T-cell (primary cell): ENCODE data around the gene CELA1. TPM values are rescaled to one million over a fixed set of nuclear protein-coding genes. Genes with fewer than 3 reads are reported as not detected.

ENCODE experiments used
- ATAC-seq, 4 experiments: fragments of 200-7000 bp in 3 of 4; fragments of 150-1000 bp in 1 of 4; cut with Tn5 transposase; replicated peaks in 1 of 4; 1 replicate in 3 of 4; 2 replicates in 1 of 4; pipeline ENCODE4 v1.10.0; 2021; ENCODE audit warnings: moderate library complexity in 3 of 4, mild to moderate bottlenecking in 2 of 4, moderate number of reproducible peaks in 1 of 4
- CTCF ChIA-PET, 2 donors: fragments of 300-600 bp; sonication (Branson Sonifier 250); formaldehyde crosslinking; loops; one replicate each; lab custom pipeline; 2022; ENCODE audit warnings: antibody characterized with exemption in 2 of 2; lab: Charles Lee
- POLR2A ChIA-PET, 2 donors: fragments of 300-600 bp; sonication (Branson Sonifier 250); formaldehyde crosslinking; loops; one replicate each; lab custom pipeline; 2022; ENCODE audit warnings: antibody characterized with exemption in 2 of 2; lab: Charles Lee
- DNase-seq, 35 experiments: peaks; one replicate each; pipeline versions ENCODE4 v3.0.0 to v3.0.0-alpha.2; 2013 to 2023
- H3K27ac ChIP-seq: one replicate; pipeline ENCODE4 v1.5.1; 2013; ENCODE audit warnings: low read length
- H3K27me3 ChIP-seq, 2 experiments: replicated peaks in 1 of 2; 1 replicate in 1 of 2; 2 replicates in 1 of 2; pipeline versions ENCODE4 v1.6.1 to v1.7.0; 2013; ENCODE audit warnings: low read length in 1 of 2, mixed read lengths in 1 of 2; ENCODE audit not compliant: control insufficient read depth in 2 of 2, insufficient read depth in 2 of 2; ENCODE audit errors: extremely low read depth in 1 of 2
- H3K36me3 ChIP-seq, 2 donors: 1 replicate in 1 of 2; 2 replicates in 1 of 2; pipeline versions ENCODE4 v1.6.1 to v1.7.0; 2013; ENCODE audit warnings: low read length in 1 of 2; ENCODE audit not compliant: control insufficient read depth in 2 of 2, insufficient read depth in 1 of 2; ENCODE audit errors: extremely low read depth in 1 of 2
- H3K4me1 ChIP-seq, 2 experiments: 1 replicate in 1 of 2; 2 replicates in 1 of 2; pipeline versions ENCODE4 v1.6.1 to v1.7.0; 2013; ENCODE audit warnings: low read length in 2 of 2, mixed read lengths in 1 of 2; ENCODE audit not compliant: insufficient read depth in 2 of 2, control insufficient read depth in 1 of 2; ENCODE audit errors: extremely low read depth in 1 of 2
- H3K4me3 ChIP-seq, 2 donors: 1 replicate in 1 of 2; 2 replicates in 1 of 2; pipeline versions ENCODE4 v1.5.1 to v1.7.0; 2013; ENCODE audit warnings: mild to moderate bottlenecking in 2 of 2, low read length in 1 of 2, moderate library complexity in 1 of 2; ENCODE audit not compliant: control insufficient read depth in 1 of 2; ENCODE audit errors: extremely low read depth in 1 of 2
- H3K9me3 ChIP-seq: 2 replicates; pipeline ENCODE4 v1.7.0; 2013
- H3K27ac Mint-ChIP-seq, 2 donors: one replicate each; pipeline ENCODE4 v1.8.0; 2020 to 2021; ENCODE audit warnings: mild to moderate bottlenecking in 2 of 2, mixed read lengths in 2 of 2
- H3K27me3 Mint-ChIP-seq, 2 donors: one replicate each; pipeline ENCODE4 v1.8.0; 2021 to 2022; ENCODE audit warnings: mixed read lengths in 2 of 2
- H3K36me3 Mint-ChIP-seq: one replicate; pipeline ENCODE4 v1.8.0; 2021; ENCODE audit warnings: mixed read lengths
- H3K4me1 Mint-ChIP-seq, 3 donors: one replicate each; pipeline ENCODE4 v1.8.0; 2020 to 2022; ENCODE audit warnings: mixed read lengths in 3 of 3, mild to moderate bottlenecking in 1 of 3
- H3K4me3 Mint-ChIP-seq, 3 donors: one replicate each; pipeline ENCODE4 v1.8.0; 2020 to 2022; ENCODE audit warnings: mild to moderate bottlenecking in 3 of 3, mixed read lengths in 3 of 3, moderate library complexity in 3 of 3
- H3K9me3 Mint-ChIP-seq, 3 donors: one replicate each; pipeline ENCODE4 v1.8.0; 2020 to 2022; ENCODE audit warnings: mixed read lengths in 3 of 3
- WGBS: methylation state at CpG from one replicate; pipeline ENCODE4 v1.1.5; 2013; ENCODE audit warnings: missing lambda C conversion rate; ENCODE audit not compliant: insufficient coverage; 5-methylcytosine and 5-hydroxymethylcytosine counted together
- total RNA-seq, 35 experiments: library from RNA in 6 of 35; stranded (reverse) in 6 of 35; fragments of 120-200 nt in 1 of 35; gene quantifications; one replicate each; pipeline versions ENCODE4 v1.2.1 to v1.2.4 and lab custom pipeline; 2013 to 2026

Gene CELA1
- total RNA-seq, 5 donors from 2014 or later (not counting 1 experiment from before 2014, with no cell fraction given), result 0.47 to 3.5 (median 0.88) TPM

DNA sequence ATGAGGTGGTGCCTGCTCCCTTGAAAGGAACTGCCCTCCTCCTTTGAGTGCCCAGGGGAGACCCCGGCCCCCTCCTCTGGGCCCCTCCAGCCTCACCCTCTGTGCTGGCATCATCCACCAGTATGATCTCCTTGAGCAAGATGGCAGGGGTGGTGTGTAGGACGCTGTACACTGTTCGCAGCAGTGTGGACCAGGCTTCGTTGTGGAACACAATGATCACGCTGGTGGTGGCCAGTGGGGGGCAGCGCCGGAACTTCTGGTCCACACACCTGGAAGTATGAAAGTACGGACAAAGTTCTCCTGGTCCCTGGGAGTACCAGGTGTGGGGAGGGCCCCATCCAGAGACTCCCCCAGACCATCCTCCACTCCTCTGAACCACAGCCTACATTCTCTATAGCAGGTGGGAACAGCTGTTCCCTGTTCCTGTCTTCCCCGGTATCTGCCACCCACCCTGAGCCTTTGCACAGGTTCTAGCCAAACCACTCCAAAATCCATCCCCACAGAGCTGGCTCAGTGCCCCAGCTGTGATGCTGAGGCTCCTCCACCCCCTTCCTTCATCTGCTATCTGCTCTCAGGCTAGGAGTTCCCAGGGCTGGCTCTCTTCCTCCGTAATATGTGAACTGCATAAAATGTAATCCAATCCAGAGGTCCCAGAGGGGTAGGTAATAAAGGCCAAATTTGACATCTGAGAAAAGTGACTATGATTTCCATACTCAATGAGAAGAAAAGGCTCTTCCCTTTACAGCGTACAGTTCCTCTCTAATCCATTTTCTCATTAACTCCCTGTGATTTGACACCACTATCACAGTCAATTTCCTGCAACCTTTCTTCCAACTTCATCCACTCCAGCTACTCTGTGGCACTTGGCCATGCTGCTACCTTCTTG, 30.9 kb upstream of the CELA1 start:
- 90% methylated on average over 4 of the region's 11 CpGs for WGBS
- ATAC-seq, result no peak
- CTCF ChIA-PET, result no interaction called here

DNA sequence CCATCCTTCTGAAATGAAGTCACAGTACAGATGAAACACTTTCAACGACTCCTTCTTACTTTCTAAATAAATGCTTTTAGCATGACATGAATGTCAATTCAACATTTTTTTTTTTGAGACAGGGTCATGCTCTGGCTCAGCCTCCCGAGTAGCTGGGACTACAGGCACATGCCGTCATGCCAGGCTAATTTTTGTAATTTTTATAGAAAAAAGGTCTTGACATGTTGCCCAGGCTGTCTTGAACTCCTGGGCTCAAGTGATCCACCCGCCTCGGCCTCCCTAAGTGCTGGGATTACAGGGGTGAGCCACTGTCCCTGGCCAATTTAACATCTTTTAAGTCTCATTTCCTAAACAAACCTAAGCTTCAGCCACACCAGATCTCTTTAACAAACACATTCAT, 28.4 kb upstream of the CELA1 start:
- H3K36me3 Mint-ChIP-seq, result peaks cover 55% of the 10 kb centered on the region
- peaks cover 4 to 26% of the 10 kb centered on the region in 2 experiments for H3K4me1 ChIP-seq
- H3K27me3 Mint-ChIP-seq, result no peaks in the 10 kb centered on the region
- H3K4me3 Mint-ChIP-seq, result no peak overlapping the region
- H3K4me1 Mint-ChIP-seq, result peaks cover 26 to 42% (median 38%) of the 10 kb centered on the region in 3 donors
- DNase-seq (no peak), ATAC-seq (no peak)
- peak overlapping the region in 1 of 2 donors; percentile 68 for H3K27ac Mint-ChIP-seq
- no peak overlapping the region for H3K27ac ChIP-seq
- 84% methylated on average over 5 of the region's 5 CpGs for whole genome bisulfite sequencing
- no peaks in the 10 kb centered on the region for H3K9me3 Mint-ChIP-seq
- no peak overlapping the region for H3K4me3 ChIP-seq
- no peaks in the 10 kb centered on the region for H3K9me3 ChIP-seq
- peaks cover 0 to 4% of the 10 kb centered on the region in 2 experiments for H3K27me3 ChIP-seq
- ChIA-PET CTCF (interaction anchor here in 1 of 2 donors (0.6 kb wide), 1 partner anchor 25 kb away, joined by 3 read pairs; no protein-coding TSS in a partner anchor), POLR2A (no interaction called here)
- H3K36me3 ChIP-seq, result peaks cover 12 to 33% of the 10 kb centered on the region in 2 donors

More for the DNA sequence above, 30.9 kb upstream of the CELA1 start:
- Mint-ChIP-seq H3K4me1 (peaks cover 14 to 35% (median 28%) of the 10 kb centered on the region in 3 donors), H3K27me3 (no peaks in the 10 kb centered on the region), H3K4me3 (no peak overlapping the region), H3K36me3 (peaks cover 69% of the 10 kb centered on the region), H3K27ac (no peak overlapping the region), H3K9me3 (no peaks in the 10 kb centered on the region)
- no peak for DNase-seq
- peaks cover 12 to 44% of the 10 kb centered on the region in 2 donors for H3K36me3 ChIP-seq
- H3K9me3 ChIP-seq, result no peaks in the 10 kb centered on the region
- H3K27ac ChIP-seq, result no peak overlapping the region
- POLR2A ChIA-PET, result no interaction called here
- H3K27me3 ChIP-seq, result peaks cover 0 to 4% of the 10 kb centered on the region in 2 experiments
- H3K4me1 ChIP-seq, result peaks cover 9 to 18% of the 10 kb centered on the region in 2 experiments
- no peak overlapping the region for H3K4me3 ChIP-seq

DNA sequence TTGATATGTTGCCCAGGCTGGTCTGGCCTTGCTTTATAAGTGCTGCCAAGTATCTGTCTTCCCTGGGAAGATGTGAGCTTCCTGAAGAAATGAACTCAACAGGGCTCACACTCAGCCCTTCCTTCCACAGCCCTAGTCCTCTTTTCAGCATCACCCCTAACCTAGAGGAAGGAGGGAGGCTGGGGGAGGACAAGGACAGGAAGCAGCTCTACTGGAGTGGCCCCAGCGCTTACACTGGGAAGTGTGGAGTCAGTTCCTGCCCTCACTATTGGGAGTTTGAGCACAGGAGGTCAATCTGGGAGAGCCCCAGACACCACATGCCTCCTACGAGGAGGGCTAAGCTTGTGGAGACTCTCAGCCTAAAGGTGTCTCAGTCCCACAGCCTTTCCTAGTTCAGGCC, 27.9 kb upstream of the CELA1 start:
- H3K36me3 Mint-ChIP-seq, result peaks cover 51% of the 10 kb centered on the region
- Histone ChIP-seq H3K9me3 (no peaks in the 10 kb centered on the region), H3K4me1 (peaks cover 9 to 29% of the 10 kb centered on the region in 2 experiments), H3K4me3 (no peak overlapping the region), H3K36me3 (peaks cover 10 to 28% of the 10 kb centered on the region in 2 donors), H3K27me3 (peaks cover 0 to 4% of the 10 kb centered on the region in 2 experiments), H3K27ac (no peak overlapping the region)
- 100% methylated on average over 1 of the region's 2 CpGs for WGBS
- peaks cover 31 to 47% (median 43%) of the 10 kb centered on the region in 3 donors for H3K4me1 Mint-ChIP-seq
- H3K27me3 Mint-ChIP-seq, result no peaks in the 10 kb centered on the region
- ATAC-seq (no peak), DNase-seq (no peak)
- ChIA-PET POLR2A (no interaction called here), CTCF (no interaction called here)
- no peaks in the 10 kb centered on the region for H3K9me3 Mint-ChIP-seq
- H3K27ac Mint-ChIP-seq, result no peak overlapping the region
- no peak overlapping the region for H3K4me3 Mint-ChIP-seq

DNA sequence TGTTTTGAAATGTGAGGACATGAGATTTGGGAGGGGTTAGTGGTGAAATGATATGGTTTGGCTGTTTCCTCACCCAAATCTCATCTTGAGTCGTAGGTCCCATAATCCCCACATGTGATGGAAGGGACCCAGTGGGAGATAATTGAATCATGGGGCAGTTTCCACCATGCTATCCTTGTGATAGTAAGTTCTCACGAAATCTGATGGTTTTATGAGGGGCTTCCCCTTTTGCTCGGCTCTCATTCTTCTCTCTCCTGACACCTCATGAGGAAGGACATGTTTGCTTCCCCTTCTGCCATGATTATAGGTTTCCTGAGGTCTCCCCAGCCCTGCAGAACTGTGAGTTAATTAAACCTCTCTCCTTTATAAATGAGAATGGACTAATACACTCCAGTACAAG, 26.7 kb upstream of the CELA1 start:
- H3K4me1 Mint-ChIP-seq, result peaks cover 43 to 55% (median 52%) of the 10 kb centered on the region in 3 donors

DNA sequence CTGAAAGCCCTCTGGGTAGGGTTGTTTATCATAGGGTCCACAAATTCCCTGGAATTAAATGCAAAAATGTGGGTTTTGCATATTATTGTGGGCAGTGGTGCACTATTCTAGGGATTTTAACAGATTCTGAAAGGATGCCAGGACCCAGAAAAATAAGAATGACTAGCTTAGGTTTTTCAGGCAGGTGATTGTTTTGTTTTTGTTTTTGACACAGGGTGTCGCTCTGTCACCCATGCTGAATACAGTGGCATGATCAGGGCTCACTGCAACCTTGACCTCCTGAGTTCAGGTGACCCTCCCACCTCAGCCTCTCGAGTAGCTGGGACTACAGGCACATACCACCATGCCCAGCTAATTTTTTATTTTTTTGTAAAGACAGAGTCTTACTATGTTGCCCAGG, 25.5 kb upstream of the CELA1 start:
- Mint-ChIP-seq H3K4me1 (peaks cover 46 to 64% (median 57%) of the 10 kb centered on the region in 3 donors), H3K4me3 (no peak overlapping the region), H3K27me3 (no peaks in the 10 kb centered on the region), H3K27ac (no peak overlapping the region), H3K36me3 (peaks cover 34% of the 10 kb centered on the region), H3K9me3 (no peaks in the 10 kb centered on the region)
- CTCF ChIA-PET, result interaction anchor here in 1 of 2 donors (0.6 to 1.0 kb wide), 2 partner anchors 51 to 864 kb away, joined by 3 to 5 read pairs; no protein-coding TSS in a partner anchor
- POLR2A ChIA-PET, result interaction anchor here in 1 of 2 donors (0.6 kb wide), 1 partner anchor 26 kb away, joined by 3 read pairs; no protein-coding TSS in a partner anchor
- Histone ChIP-seq H3K36me3 (peaks cover 4 to 10% of the 10 kb centered on the region in 2 donors), H3K9me3 (no peaks in the 10 kb centered on the region), H3K4me1 (peaks cover 16 to 44% of the 10 kb centered on the region in 2 experiments), H3K27me3 (peaks cover 0 to 4% of the 10 kb centered on the region in 2 experiments), H3K27ac (no peak overlapping the region), H3K4me3 (no peak overlapping the region)
- DNase-seq (no peak), ATAC-seq (no peak)
- WGBS, result 100% methylated on average over 1 of the region's 2 CpGs

More for the DNA sequence above, 26.7 kb upstream of the CELA1 start:
- CTCF ChIA-PET, result no interaction called here
- Mint-ChIP-seq H3K36me3 (peaks cover 44% of the 10 kb centered on the region), H3K27me3 (no peaks in the 10 kb centered on the region), H3K4me3 (no peak overlapping the region), H3K27ac (no peak overlapping the region), H3K9me3 (no peaks in the 10 kb centered on the region)
- peaks cover 16 to 35% of the 10 kb centered on the region in 2 experiments for H3K4me1 ChIP-seq
- no peak overlapping the region for H3K4me3 ChIP-seq
- WGBS, result 80% methylated on average over 1 of the region's 3 CpGs
- ATAC-seq (no peak), DNase-seq (no peak)
- H3K9me3 ChIP-seq, result no peaks in the 10 kb centered on the region
- POLR2A ChIA-PET, result interaction anchor here in 1 of 2 donors (0.5 kb wide), 1 partner anchor 488 kb away, joined by 4 read pairs; no protein-coding TSS in a partner anchor
- H3K36me3 ChIP-seq, result peaks cover 4 to 19% of the 10 kb centered on the region in 2 donors
- peaks cover 0 to 4% of the 10 kb centered on the region in 2 experiments for H3K27me3 ChIP-seq
- no peak overlapping the region for H3K27ac ChIP-seq

DNA sequence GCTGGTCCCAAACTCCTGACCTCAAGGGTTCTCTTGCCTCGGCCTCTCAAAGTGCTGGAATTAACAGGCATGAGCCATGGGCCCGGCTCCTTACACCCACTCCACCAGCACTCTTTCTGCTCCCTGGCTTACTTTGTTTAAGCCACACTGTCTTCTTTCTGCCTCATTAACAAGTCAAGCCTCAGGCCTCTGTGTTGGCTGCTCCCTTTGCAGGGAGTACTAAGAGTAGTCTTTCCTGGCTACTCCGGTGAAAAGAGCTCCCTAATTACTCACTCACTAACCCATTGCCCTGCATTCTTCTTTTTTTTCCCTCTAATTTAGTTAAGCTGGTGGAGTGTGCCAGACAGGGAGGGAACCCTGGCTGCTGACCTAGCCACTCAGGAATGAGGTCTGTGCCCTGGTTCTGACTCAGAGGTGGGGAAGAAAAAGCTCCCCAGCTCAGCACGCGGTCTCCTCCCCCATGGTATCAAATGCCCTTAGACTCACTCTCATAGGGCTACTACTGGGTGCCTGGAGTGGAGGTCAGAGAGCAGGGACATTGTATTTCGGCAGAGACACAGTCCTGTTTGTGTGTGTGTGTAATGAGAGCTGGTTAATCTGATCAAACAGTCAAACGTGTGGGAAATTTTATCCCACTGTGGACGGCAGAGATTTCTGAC, 24.9 kb upstream of the CELA1 start:
- Histone ChIP-seq H3K27me3 (peaks cover 0 to 4% of the 10 kb centered on the region in 2 experiments), H3K4me3 (no peak overlapping the region), H3K27ac (no peak overlapping the region), H3K4me1 (peaks cover 16 to 44% of the 10 kb centered on the region in 2 experiments), H3K36me3 (peaks cover 0 to 4% of the 10 kb centered on the region in 2 donors), H3K9me3 (no peaks in the 10 kb centered on the region)
- H3K27me3 Mint-ChIP-seq, result no peaks in the 10 kb centered on the region
- WGBS, result 100% methylated on average over 2 of the region's 8 CpGs
- H3K36me3 Mint-ChIP-seq, result peaks cover 30% of the 10 kb centered on the region
- ChIA-PET POLR2A (interaction anchor here (0.6 to 0.7 kb wide), 2 partner anchors 27 to 109 kb away, joined by 3 read pairs; no protein-coding TSS in a partner anchor), CTCF (interaction anchor here in 1 of 2 donors (0.6 to 1.0 kb wide), 2 partner anchors 51 to 864 kb away, joined by 3 to 5 read pairs; no protein-coding TSS in a partner anchor)
- peaks cover 46 to 64% (median 57%) of the 10 kb centered on the region in 3 donors for H3K4me1 Mint-ChIP-seq
- DNase-seq (no peak), ATAC-seq (no peak)
- H3K9me3 Mint-ChIP-seq, result no peaks in the 10 kb centered on the region
- no peak overlapping the region for H3K27ac Mint-ChIP-seq
- H3K4me3 Mint-ChIP-seq, result peak overlapping the region in 1 of 3 donors; percentile 3
